ENCODE results near the gene FNTB. TPM values are rescaled to one million over a fixed set of nuclear protein-coding genes. Genes with fewer than 3 reads are reported as not detected.

The FNTB gene
- total and polyA plus RNA-seq, 2 of the 8 experiments (the other 6 are each of a cell fraction or from before 2014, with no cell fraction given) = 16.0 to 20.7 TPM

- Histone ChIP-seq H3K18ac (ENCODE audit: extremely low read depth, low read length) (no peak overlapping the region), H4K91ac (replicated peaks; ENCODE audit: insufficient read length, low read length) (no peak overlapping the region), H3K36me3 (ENCODE audit: control insufficient read depth in 2 of 4, insufficient read depth in 4 of 4, low read length in 3 of 4) (peaks cover 0 to 11% (median 2%) of the 10 kb centered on the region in 4 experiments; a peak in 3 of 8 replicates), H3K4me1 (replicated peaks in 1 of 4; ENCODE audit: control insufficient read depth in 3 of 4, insufficient read depth in 4 of 4, low read length in 3 of 4) (no peaks in the 10 kb centered on the region), H2AK5ac (ENCODE audit: low read depth, low read length) (no peak overlapping the region), H2BK15ac (ENCODE audit: low read length) (no peak overlapping the region), H3K27me3 (replicated peaks in 1 of 4; ENCODE audit: control insufficient read depth in 3 of 4, extremely low read depth in 1 of 4, insufficient read depth in 3 of 4, low read length in 3 of 4) (no peaks in the 10 kb centered on the region), H3K4ac (replicated peaks; ENCODE audit: insufficient read length, low read depth, low read length) (no peak overlapping the region), H3K23me2 (ENCODE audit: low read depth, low read length) (no peaks in the 10 kb centered on the region), H3K56ac (replicated peaks; ENCODE audit: insufficient read length, low read depth, low read length) (no peak overlapping the region), H3K4me3 (ENCODE audit: extremely low read depth in 1 of 4, insufficient read depth in 2 of 4, low read depth in 3 of 4, low read length in 4 of 4) (no peak overlapping the region), H2AFZ (ENCODE audit: low read length) (no peak overlapping the region), H4K8ac (ENCODE audit: extremely low read depth, insufficient read depth, low read length) (no peak overlapping the region), H3K9me3 (ENCODE audit: insufficient read depth in 2 of 2, low read depth in 1 of 2, low read length in 1 of 2) (no peaks in the 10 kb centered on the region), H3K4me2 (ENCODE audit: insufficient read depth in 1 of 2, low read depth in 2 of 2, low read length in 2 of 2) (no peak overlapping the region), H3K9ac (replicated peaks in 1 of 4; ENCODE audit: extremely low read depth in 1 of 4, low read depth in 3 of 4, low read length in 3 of 4) (no peak overlapping the region), H2BK12ac (ENCODE audit: low read depth, low read length) (no peak overlapping the region), H4K20me1 (replicated peaks in 1 of 2; ENCODE audit: control insufficient read depth in 1 of 2, insufficient read depth in 2 of 2, low read length in 2 of 2) (peaks cover 0 to 2% of the 10 kb centered on the region in 2 experiments), H2BK5ac (ENCODE audit: low read depth, low read length) (no peak overlapping the region; the same call in 1 of the 2 replicates), H2BK20ac (ENCODE audit: low read length) (no peak overlapping the region), H3K14ac (ENCODE audit: insufficient read length) (no peak overlapping the region), H4K5ac (ENCODE audit: insufficient read length, low read depth, low read length) (no peak overlapping the region), H3K79me2 (ENCODE audit: control insufficient read depth in 1 of 2, insufficient read depth in 2 of 2, low read length in 2 of 2) (no peaks in the 10 kb centered on the region), H3K79me1 (ENCODE audit: low read depth, low read length) (no peaks in the 10 kb centered on the region), H2BK120ac (replicated peaks; ENCODE audit: low read depth, low read length) (no peak overlapping the region), H3K27ac (ENCODE audit: low read depth, low read length) (no peak overlapping the region), H3K23ac (ENCODE audit: insufficient read length) (no peak overlapping the region)
- DNase-seq (ENCODE audit: low read depth in 1 of 2, low spot score in 2 of 2) (no peak), FAIRE-seq (no peak)
- 89% methylated on average over 4 of the region's 4 CpGs; no CpG with 5 or more reads in 1 of the 2 experiments for WGBS, 2 experiments (ENCODE audit: extremely low coverage in 1 of 2, insufficient coverage in 1 of 2, insufficient read length in 1 of 2, insufficient replicate concordance in 2 of 2, low coverage in 1 of 2, low lambda C conversion rate in 2 of 2, missing lambda C conversion rate in 1 of 2)
- ChIA-PET CTCF (ENCODE audit: partially characterized antibody) (interaction anchor here (0.6 to 2.2 kb wide), 4 partner anchors 13 to 1064 kb away, joined by 3 to 12 read pairs (median 3); no protein-coding TSS in a partner anchor), POLR2A (ENCODE audit: partially characterized antibody) (no interaction called here)
- TF ChIP-seq, protein P1, sequence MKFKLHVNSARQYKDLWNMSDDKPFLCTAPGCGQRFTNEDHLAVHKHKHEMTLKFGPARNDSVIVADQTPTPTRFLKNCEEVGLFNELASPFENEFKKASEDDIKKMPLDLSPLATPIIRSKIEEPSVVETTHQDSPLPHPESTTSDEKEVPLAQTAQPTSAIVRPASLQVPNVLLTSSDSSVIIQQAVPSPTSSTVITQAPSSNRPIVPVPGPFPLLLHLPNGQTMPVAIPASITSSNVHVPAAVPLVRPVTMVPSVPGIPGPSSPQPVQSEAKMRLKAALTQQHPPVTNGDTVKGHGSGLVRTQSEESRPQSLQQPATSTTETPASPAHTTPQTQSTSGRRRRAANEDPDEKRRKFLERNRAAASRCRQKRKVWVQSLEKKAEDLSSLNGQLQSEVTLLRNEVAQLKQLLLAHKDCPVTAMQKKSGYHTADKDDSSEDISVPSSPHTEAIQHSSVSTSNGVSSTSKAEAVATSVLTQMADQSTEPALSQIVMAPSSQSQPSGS (IDR thresholded peaks at IDR 0.05; ENCODE audit: low read length) = no peak
- no peak for TF ChIP-seq POU5F1 (IDR thresholded peaks at IDR 0.05; ENCODE audit: low read depth, low read length)
- TF ChIP-seq KDM1A (IDR thresholded peaks at IDR 0.05; ENCODE audit: borderline replicate concordance, low read length) = no peak
- no peak for TF ChIP-seq TCF12 (IDR thresholded peaks at IDR 0.05; ENCODE audit: low read depth, low read length)
- TF ChIP-seq MAFK (IDR thresholded peaks at IDR 0.05; ENCODE audit: low read depth, low read length) = no peak
- no peak for TF ChIP-seq KDM4A (IDR thresholded peaks at IDR 0.05; ENCODE audit: low read depth, low read length, severe bottlenecking)
- no peak for TF ChIP-seq CBX8 (IDR thresholded peaks at IDR 0.05; ENCODE audit: borderline replicate concordance, low read depth, low read length)
- no peak for TF ChIP-seq BCL11A (IDR thresholded peaks at IDR 0.05; ENCODE audit: low read depth in 2 of 2, low read length in 2 of 2)
- TF ChIP-seq NRF1 (IDR thresholded peaks at IDR 0.05; ENCODE audit: low read depth, low read length) = no peak
- no peak for TF ChIP-seq NANOG (IDR thresholded peaks at IDR 0.05; ENCODE audit: insufficient read depth, low read depth, low read length, poor library complexity, severe bottlenecking)
- no peak for TF ChIP-seq ZNF274 (IDR thresholded peaks at IDR 0.05; ENCODE audit: borderline replicate concordance, extremely low read depth, low read length)
- no peak for TF ChIP-seq TEAD4 (IDR thresholded peaks at IDR 0.05; ENCODE audit: low read depth, low read length)
- TF ChIP-seq GTF2F1 (IDR thresholded peaks at IDR 0.05; ENCODE audit: borderline replicate concordance, low read depth, low read length) = no peak
Observed at GRCh38 chr14:65035049-65035448, 48.4 kb downstream of the FNTB start.
